ENCODE measurements around the gene GNB3. TPM values are rescaled to one million over a fixed set of nuclear protein-coding genes. Genes with fewer than 3 reads are reported as not detected.

Gene GNB3
- total and polyA plus RNA-seq, 4 donors = under 0.01 to 0.12 TPM; not detected in 2

DNA sequence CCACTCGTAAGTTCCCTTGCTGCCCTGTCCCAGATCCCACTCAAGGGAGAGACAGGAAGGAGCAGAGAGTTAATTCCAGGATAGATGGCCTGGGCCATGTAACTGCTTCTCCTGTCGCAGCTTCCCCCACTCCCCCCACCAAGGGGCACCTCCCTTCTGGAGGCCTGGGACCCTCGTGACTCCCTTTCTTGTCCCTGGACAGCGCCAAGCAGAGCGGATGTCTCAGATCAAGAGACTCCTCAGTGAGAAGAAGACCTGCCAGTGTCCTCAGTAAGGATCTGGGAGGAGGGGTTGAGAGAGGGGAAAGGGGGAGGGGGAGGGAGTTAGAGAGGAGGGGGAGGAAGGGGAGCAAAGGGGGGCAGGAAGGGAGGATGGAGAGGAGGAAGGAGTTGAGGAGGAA, 22.1 kb upstream of the GNB3 start:
- no peaks in the 10 kb centered on the region for H3K27me3 ChIP-seq (ENCODE audit: control insufficient read depth in 4 of 4, insufficient read depth in 4 of 4, low read length in 3 of 4)
- peak overlapping the region in 2 of 3 donors; percentile 26 to 71 for H3K4me3 ChIP-seq (ENCODE audit: low read depth in 1 of 3, low read length in 3 of 3)
- no peaks in the 10 kb centered on the region for H3K9me3 ChIP-seq (ENCODE audit: control insufficient read depth in 4 of 4, low read length in 3 of 4)
- H3K36me3 ChIP-seq (ENCODE audit: control insufficient read depth in 4 of 4, insufficient read depth in 3 of 4, low read depth in 1 of 4, low read length in 3 of 4) = no peaks in the 10 kb centered on the region
- peak overlapping the region; percentile 60 to 72 for H3K27ac ChIP-seq (ENCODE audit: low read depth in 1 of 2, low read length in 2 of 2)
- TF ChIP-seq YY1 (IDR thresholded peaks at IDR 0.05) (no peak), HNF4A (conservative IDR thresholded peaks at IDR 0.05) (no peak), TAF1 (conservative IDR thresholded peaks at IDR 0.05) (no peak), GABPA (IDR thresholded peaks at IDR 0.05 in 1 of 2, conservative IDR thresholded peaks at IDR 0.05 in 1 of 2) (no peak)
- TF ChIP-seq, protein P1, sequence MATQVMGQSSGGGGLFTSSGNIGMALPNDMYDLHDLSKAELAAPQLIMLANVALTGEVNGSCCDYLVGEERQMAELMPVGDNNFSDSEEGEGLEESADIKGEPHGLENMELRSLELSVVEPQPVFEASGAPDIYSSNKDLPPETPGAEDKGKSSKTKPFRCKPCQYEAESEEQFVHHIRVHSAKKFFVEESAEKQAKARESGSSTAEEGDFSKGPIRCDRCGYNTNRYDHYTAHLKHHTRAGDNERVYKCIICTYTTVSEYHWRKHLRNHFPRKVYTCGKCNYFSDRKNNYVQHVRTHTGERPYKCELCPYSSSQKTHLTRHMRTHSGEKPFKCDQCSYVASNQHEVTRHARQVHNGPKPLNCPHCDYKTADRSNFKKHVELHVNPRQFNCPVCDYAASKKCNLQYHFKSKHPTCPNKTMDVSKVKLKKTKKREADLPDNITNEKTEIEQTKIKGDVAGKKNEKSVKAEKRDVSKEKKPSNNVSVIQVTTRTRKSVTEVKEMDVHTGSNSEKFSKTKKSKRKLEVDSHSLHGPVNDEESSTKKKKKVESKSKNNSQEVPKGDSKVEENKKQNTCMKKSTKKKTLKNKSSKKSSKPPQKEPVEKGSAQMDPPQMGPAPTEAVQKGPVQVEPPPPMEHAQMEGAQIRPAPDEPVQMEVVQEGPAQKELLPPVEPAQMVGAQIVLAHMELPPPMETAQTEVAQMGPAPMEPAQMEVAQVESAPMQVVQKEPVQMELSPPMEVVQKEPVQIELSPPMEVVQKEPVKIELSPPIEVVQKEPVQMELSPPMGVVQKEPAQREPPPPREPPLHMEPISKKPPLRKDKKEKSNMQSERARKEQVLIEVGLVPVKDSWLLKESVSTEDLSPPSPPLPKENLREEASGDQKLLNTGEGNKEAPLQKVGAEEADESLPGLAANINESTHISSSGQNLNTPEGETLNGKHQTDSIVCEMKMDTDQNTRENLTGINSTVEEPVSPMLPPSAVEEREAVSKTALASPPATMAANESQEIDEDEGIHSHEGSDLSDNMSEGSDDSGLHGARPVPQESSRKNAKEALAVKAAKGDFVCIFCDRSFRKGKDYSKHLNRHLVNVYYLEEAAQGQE (IDR thresholded peaks at IDR 0.05) = no peak
- H3K4me1 ChIP-seq (ENCODE audit: control insufficient read depth in 4 of 4, insufficient read depth in 4 of 4, low read length in 3 of 4) = peaks cover 0 to 38% (median 28%) of the 10 kb centered on the region in 4 donors
- 59% methylated on average over 5 of the region's 5 CpGs for WGBS
- DNase-seq (ENCODE audit: low spot score) = no peak
- H3K9ac ChIP-seq (ENCODE audit: low read depth in 1 of 2, low read length in 2 of 2) = peak overlapping the region in 1 of 2 donors; percentile 77

GRCh38 chr12:6819106-6820030, 21.4 kb upstream of the GNB3 start:
- Histone ChIP-seq H3K9ac (ENCODE audit: low read depth in 1 of 2, low read length in 2 of 2) (peak overlapping the region in 1 of 2 donors; percentile 77), H3K9me3 (ENCODE audit: control insufficient read depth in 4 of 4, low read length in 3 of 4) (no peaks in the 10 kb centered on the region), H3K36me3 (ENCODE audit: control insufficient read depth in 4 of 4, insufficient read depth in 3 of 4, low read depth in 1 of 4, low read length in 3 of 4) (no peaks in the 10 kb centered on the region), H3K4me3 (ENCODE audit: low read depth in 1 of 3, low read length in 3 of 3) (peak overlapping the region in 2 of 3 donors; percentile 26 to 71), H3K27me3 (ENCODE audit: control insufficient read depth in 4 of 4, insufficient read depth in 4 of 4, low read length in 3 of 4) (no peaks in the 10 kb centered on the region), H3K4me1 (ENCODE audit: control insufficient read depth in 4 of 4, insufficient read depth in 4 of 4, low read length in 3 of 4) (peaks cover 0 to 38% (median 28%) of the 10 kb centered on the region in 4 donors), H3K27ac (ENCODE audit: low read depth in 1 of 2, low read length in 2 of 2) (peak overlapping the region; percentile 60 to 72)
- TF ChIP-seq, protein P2, sequence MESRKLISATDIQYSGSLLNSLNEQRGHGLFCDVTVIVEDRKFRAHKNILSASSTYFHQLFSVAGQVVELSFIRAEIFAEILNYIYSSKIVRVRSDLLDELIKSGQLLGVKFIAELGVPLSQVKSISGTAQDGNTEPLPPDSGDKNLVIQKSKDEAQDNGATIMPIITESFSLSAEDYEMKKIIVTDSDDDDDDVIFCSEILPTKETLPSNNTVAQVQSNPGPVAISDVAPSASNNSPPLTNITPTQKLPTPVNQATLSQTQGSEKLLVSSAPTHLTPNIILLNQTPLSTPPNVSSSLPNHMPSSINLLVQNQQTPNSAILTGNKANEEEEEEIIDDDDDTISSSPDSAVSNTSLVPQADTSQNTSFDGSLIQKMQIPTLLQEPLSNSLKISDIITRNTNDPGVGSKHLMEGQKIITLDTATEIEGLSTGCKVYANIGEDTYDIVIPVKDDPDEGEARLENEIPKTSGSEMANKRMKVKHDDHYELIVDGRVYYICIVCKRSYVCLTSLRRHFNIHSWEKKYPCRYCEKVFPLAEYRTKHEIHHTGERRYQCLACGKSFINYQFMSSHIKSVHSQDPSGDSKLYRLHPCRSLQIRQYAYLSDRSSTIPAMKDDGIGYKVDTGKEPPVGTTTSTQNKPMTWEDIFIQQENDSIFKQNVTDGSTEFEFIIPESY (IDR thresholded peaks at IDR 0.05) = no peak
- TF ChIP-seq FOXA2 (IDR thresholded peaks at IDR 0.05) (no peak), TAF1 (conservative IDR thresholded peaks at IDR 0.05) (no peak), FOXA1 (IDR thresholded peaks at IDR 0.05) (no peak), HNF4G (IDR thresholded peaks at IDR 0.05) (no peak), SP1 (IDR thresholded peaks at IDR 0.05) (no peak)
- WGBS = 75% methylated on average over 13 of the region's 13 CpGs
- DNase-seq (ENCODE audit: low spot score) = no peak

- H3K4me3 ChIP-seq (ENCODE audit: low read depth in 1 of 3, low read length in 3 of 3) = peak overlapping the region in 2 of 3 donors; percentile 4 to 40
- no peaks in the 10 kb centered on the region for H3K36me3 ChIP-seq (ENCODE audit: control insufficient read depth in 4 of 4, insufficient read depth in 3 of 4, low read depth in 1 of 4, low read length in 3 of 4)
- peaks cover 0 to 38% (median 29%) of the 10 kb centered on the region in 4 donors for H3K4me1 ChIP-seq (ENCODE audit: control insufficient read depth in 4 of 4, insufficient read depth in 4 of 4, low read length in 3 of 4)
- H3K9me3 ChIP-seq (ENCODE audit: control insufficient read depth in 4 of 4, low read length in 3 of 4) = no peaks in the 10 kb centered on the region
- DNase-seq (ENCODE audit: low spot score) = no peak
- H3K27me3 ChIP-seq (ENCODE audit: control insufficient read depth in 4 of 4, insufficient read depth in 4 of 4, low read length in 3 of 4) = no peaks in the 10 kb centered on the region
- peak overlapping the region in 1 of 2 donors; percentile 23 for H3K9ac ChIP-seq (ENCODE audit: low read depth in 1 of 2, low read length in 2 of 2)
- WGBS = 51% methylated on average over 5 of the region's 5 CpGs
- H3K27ac ChIP-seq (ENCODE audit: low read depth in 1 of 2, low read length in 2 of 2) = peak overlapping the region; percentile 40 to 72
- TF ChIP-seq JUND (IDR thresholded peaks at IDR 0.05) (no peak), ATF3 (IDR thresholded peaks at IDR 0.05) (no peak), HNF4G (IDR thresholded peaks at IDR 0.05) (no peak), FOXA2 (IDR thresholded peaks at IDR 0.05) (no peak), EGR1 (IDR thresholded peaks at IDR 0.05; ENCODE audit: low read depth in 2 of 2) (no peak), SP1 (IDR thresholded peaks at IDR 0.05) (no peak), TAF1 (conservative IDR thresholded peaks at IDR 0.05) (no peak), RAD21 (IDR thresholded peaks at IDR 0.05) (no peak), RXRA (IDR thresholded peaks at IDR 0.05) (no peak)
- TF ChIP-seq, protein P3, sequence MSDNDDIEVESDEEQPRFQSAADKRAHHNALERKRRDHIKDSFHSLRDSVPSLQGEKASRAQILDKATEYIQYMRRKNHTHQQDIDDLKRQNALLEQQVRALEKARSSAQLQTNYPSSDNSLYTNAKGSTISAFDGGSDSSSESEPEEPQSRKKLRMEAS (IDR thresholded peaks at IDR 0.05) = no peak
- TF ChIP-seq, protein P2 (IDR thresholded peaks at IDR 0.05) = no peak
Observed at GRCh38 chr12:6820166-6820565, 20.6 kb upstream of the GNB3 start.
